Retinal pigment epithelial cell (primary cell): ENCODE data around the gene PCDH10.

Experiments
- DNase-seq: peaks from one replicate; pipeline ENCODE4 v3.0.0-alpha.2; 2010; ENCODE audit warnings: low read depth
- H3K4me3 ChIP-seq: 2 replicates; pipeline ENCODE4 v1.5.1; 2011; ENCODE audit warnings: mild to moderate bottlenecking, low read length, control low read depth, moderate library complexity
- TF ChIP-seq, protein P1 (sequence below): conservative IDR thresholded peaks from 2 replicates; pipeline ENCODE4 v1.5.1; 2011; ENCODE audit warnings: low read depth, low read length, control low read depth, inconsistent platforms

The PCDH10 gene

DNA sequence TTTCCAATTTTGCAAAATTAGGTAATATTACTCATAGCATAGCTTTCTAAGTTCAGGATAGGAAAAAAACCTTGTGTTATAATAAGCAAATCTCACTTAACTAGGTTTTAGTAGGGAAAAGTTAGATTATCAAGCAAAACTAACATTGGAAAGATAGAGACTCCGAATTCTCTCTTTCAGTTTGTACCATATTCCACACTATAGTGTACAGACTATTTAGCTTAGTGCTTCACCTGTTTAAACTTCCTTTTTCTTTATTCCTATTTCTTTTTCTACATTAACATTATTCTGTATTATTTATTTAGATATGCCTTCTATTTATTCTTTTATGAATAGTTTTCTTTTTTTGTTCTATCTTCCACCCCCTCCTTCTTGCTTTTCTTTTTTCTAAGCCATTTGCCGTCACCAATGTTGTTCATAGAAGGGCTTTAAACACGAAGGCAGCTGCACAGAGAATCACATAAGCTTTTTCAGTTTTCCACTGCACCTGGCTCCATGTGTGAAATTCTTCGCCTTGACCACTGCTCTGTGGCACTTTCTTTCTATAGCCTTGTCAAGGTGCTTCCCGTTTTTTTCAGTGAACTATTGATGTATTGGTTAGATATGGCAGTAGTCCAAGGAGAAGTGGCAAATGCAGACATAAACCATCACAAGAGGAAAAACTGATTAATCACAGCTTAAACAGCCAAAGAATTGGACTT is 8.5 kb downstream of the PCDH10 start:
- H3K4me3 ChIP-seq: no peak overlapping the region
- no peak for DNase-seq

DNA sequence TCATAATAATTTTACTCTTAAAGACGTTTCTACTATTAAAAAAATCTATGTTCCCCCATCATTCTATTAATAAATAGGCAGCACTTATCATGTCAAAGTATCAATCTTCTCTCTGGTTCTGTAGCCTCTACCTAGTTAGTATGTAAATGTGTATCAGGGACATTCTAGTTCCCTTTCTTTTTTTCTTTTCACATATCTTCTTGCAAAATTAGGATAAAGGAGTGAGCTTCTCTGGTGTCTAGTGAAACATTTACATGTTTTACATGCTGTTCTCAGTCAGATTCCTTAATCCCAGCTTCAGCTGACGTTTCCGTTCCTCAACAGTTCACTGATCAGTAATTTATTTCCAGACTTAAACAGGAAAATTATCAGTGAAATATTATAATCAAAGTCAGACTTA is 11.8 kb downstream of the PCDH10 start:
- TF ChIP-seq, protein P1, sequence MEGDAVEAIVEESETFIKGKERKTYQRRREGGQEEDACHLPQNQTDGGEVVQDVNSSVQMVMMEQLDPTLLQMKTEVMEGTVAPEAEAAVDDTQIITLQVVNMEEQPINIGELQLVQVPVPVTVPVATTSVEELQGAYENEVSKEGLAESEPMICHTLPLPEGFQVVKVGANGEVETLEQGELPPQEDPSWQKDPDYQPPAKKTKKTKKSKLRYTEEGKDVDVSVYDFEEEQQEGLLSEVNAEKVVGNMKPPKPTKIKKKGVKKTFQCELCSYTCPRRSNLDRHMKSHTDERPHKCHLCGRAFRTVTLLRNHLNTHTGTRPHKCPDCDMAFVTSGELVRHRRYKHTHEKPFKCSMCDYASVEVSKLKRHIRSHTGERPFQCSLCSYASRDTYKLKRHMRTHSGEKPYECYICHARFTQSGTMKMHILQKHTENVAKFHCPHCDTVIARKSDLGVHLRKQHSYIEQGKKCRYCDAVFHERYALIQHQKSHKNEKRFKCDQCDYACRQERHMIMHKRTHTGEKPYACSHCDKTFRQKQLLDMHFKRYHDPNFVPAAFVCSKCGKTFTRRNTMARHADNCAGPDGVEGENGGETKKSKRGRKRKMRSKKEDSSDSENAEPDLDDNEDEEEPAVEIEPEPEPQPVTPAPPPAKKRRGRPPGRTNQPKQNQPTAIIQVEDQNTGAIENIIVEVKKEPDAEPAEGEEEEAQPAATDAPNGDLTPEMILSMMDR: no peak
- H3K4me3 ChIP-seq: no peak overlapping the region
- DNase-seq: no peak

More for the DNA sequence above, 8.5 kb downstream of the PCDH10 start:
- TF ChIP-seq, protein P1: no peak

DNA sequence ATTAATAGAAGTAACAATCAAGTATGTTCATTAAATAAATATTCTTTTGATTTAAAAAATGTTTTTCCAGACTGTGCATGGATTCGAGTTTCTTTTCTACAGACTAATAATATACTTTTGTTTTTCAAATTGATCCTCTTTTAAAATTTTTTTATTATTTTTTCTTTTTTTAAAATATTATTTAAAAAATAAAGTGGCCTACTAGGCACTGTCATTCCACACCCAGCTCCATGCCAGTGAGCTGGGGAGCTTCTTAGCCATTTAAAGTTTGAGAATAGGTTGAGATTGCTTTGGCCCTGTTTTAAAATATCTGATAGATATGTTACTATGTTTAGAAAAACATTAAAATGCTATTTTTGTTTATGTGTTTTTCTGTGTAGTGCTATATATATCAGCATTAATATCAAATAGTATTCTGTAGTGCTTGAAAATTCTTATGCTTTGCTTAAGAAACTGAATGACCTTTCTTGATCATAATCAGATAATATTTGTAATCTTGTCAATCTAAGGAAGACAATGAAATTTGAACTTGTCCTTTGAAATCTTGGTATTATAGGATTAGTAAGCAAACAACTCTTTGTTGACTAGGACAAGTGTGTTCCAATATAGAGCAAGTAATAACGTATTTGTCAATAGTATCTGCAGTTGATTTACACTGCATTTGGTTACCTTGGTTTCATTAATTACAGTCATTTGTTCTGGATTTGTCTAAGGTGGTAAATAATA is 12.6 kb downstream of the PCDH10 start:
- TF ChIP-seq, protein P1: no peak
- no peak for DNase-seq
- H3K4me3 ChIP-seq: no peak overlapping the region

DNA sequence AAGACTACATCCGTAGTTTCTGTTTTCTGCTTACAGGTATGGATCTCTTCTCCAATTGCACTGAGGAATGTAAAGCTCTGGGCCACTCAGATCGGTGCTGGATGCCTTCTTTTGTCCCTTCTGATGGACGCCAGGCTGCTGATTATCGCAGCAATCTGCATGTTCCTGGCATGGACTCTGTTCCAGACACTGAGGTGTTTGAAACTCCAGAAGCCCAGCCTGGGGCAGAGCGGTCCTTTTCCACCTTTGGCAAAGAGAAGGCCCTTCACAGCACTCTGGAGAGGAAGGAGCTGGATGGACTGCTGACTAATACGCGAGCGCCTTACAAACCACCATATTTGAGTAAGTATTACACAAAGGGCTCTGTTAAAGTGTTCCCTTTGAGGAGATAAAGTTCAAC is 13.8 kb downstream of the PCDH10 start:
- H3K4me3 ChIP-seq: no peak overlapping the region
- TF ChIP-seq, protein P1: no peak
- DNase-seq: no peak

DNA sequence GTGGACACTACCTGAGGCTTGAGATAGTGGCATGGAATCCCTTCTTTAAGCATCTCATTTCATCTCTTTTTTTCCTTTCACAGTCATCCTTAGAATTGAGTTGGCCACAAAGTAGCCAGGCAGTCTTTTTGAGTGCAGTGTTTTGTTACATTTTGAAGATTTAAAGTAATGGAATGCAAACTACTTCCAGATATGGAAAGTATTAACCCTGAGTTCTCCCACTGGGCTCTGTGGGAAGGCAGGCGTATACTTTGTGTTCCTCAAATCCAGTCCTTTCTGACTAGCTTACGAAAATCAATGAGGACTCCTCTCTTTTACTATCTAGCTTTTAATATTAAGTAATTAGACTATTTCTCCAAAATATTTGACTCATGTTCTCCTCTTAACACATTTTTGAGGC is 29.9 kb downstream of the PCDH10 start:
- no peak overlapping the region for H3K4me3 ChIP-seq
- TF ChIP-seq, protein P1: no peak
- DNase-seq: no peak

DNA sequence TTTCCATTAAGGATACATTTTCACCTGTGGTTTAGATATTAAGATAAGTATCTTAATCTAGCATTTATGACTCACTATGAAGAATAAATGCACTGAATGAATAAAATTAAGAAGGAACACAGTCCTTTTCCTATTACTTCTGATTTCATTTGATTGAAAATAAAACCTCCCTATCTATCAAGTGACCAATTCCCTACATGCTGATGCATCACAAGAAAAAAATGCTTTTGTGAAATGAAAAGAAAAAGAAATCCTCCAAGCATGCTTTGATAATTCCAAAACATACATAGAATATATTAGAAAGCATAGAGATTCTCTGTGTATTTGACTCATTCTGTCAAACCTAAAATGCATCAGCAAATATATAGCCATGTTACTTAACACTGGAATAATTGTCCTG is 37.1 kb downstream of the PCDH10 start:
- H3K4me3 ChIP-seq: no peak overlapping the region
- DNase-seq: no peak
- TF ChIP-seq, protein P1: no peak

DNA sequence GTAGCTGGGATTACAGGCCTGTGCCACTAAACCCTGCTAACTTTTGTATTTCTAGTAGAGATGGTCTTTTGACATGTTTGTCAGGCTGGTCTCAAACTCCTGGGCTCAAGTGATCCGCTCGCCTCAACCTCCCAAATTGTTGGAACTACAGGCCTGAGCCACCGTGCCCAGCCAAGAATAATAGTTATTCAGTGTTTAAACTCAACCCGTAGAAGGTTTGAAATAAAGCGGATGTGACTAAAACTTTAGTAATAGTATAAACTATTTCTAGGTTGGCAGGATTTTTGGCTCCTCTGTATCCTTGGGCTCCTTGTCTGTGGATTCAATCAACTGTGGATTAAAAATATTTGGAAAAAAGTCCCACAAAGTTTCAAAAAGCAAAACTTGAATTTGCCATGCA is 37.8 kb downstream of the PCDH10 start:
- no peak overlapping the region for H3K4me3 ChIP-seq
- DNase-seq: no peak
- TF ChIP-seq, protein P1: no peak
